Measurements from ENCODE around the gene ADRA2B.
"Not testable (repeated sequence)": the region's sequence is repeated elsewhere in the genome, so short reads cannot be mapped to it uniquely, and the experiment has no call there.

The ADRA2B gene

GRCh38 chr2:96145036-96145847 lies 28.9 kb upstream of the ADRA2B start, which contains the start of gene DUSP2:
Gene DUSP2, minus strand, starts transcription at chr2:96145440. Its CDS starts 86 bp downstream, at chr2:96145354.
- Mint-ChIP-seq H3K4me1 (ENCODE audit: low read depth) (peaks cover 70% of the 10 kb centered on the region), H3K27ac (peak within 1 kb of the TSS; percentile 97), H3K4me3 (peak within 1 kb of the TSS; percentile 93), H3K36me3 (ENCODE audit: low read depth) (peaks cover 24% of the 10 kb centered on the region), H3K9me3 (no peaks in the 10 kb centered on the region), H3K27me3 (no peaks in the 10 kb centered on the region)
- intact Hi-C loops (cut with micrococcal nuclease) = no loop called here

DNA sequence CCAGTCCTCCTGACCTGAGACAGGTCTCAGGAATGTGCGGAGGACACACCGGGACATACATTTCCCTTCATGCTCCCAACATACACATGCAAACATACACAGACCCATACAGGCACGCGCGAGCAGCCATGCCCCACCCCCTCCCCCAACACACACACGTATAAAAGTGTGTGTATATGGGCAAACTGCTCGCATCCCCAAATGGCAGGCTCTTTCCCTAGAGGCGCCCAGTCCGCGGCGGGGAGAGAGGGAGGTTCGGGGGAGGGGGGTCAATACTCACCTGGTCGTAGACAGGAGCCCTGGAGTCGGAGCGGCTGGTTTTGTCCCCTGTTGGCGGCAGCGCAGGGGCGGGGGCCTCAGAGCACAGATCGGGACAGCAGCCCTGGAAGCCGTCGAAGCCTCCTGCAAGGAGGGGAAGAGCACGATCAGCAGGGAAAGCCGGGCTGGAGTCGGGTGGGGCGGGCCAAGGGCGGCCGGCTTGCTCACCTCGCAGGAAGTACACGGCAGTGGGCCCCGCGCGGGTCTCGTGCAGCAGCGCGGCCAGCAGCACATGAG lies 28.2 kb upstream of the ADRA2B start:
- Mint-ChIP-seq H3K9me3 (no peaks in the 10 kb centered on the region), H3K36me3 (ENCODE audit: low read depth) (peaks cover 24% of the 10 kb centered on the region), H3K27me3 (no peaks in the 10 kb centered on the region), H3K4me1 (ENCODE audit: low read depth) (peaks cover 67% of the 10 kb centered on the region), H3K4me3 (peak overlapping the region; percentile 93), H3K27ac (peak overlapping the region; percentile 97)
- intact Hi-C loops (cut with micrococcal nuclease) = no loop called here

DNA sequence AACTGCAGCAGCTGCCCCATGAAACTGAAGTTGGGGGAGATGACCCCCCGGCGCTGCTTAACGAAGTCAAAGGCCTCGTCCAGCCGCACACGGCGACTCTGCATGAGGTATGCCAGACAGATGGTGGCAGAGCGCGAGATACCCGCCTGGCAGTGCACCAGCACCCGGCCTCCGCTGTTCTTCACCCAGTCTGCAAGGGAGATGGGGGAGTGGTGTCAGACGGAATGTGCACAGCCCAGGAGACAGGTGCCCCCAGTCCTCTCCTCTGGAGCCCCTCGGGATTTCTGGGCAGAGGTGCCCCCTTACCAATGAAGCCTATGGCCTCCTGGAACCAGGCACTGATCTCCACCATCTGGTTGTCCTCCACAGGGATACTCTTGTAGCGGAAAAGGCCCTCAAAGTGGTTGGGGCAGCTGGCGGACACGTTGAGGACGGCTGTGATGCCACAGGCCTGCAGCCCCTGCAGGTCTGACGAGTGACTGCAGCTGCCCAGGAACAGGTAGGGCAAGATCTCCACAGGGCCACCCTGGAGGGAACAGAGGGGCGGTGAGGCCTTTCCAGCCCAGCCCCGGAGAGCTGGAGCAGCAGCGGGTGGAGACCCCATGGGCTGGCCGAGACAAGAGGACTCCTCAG lies 27.6 kb upstream of the ADRA2B start:
- Mint-ChIP-seq H3K9me3 (no peaks in the 10 kb centered on the region), H3K4me1 (ENCODE audit: low read depth) (peaks cover 64% of the 10 kb centered on the region), H3K27ac (peak overlapping the region; percentile 97), H3K27me3 (no peaks in the 10 kb centered on the region), H3K4me3 (peak overlapping the region; percentile 93), H3K36me3 (ENCODE audit: low read depth) (peaks cover 24% of the 10 kb centered on the region)
- intact Hi-C loops (cut with micrococcal nuclease) = no loop called here

DNA sequence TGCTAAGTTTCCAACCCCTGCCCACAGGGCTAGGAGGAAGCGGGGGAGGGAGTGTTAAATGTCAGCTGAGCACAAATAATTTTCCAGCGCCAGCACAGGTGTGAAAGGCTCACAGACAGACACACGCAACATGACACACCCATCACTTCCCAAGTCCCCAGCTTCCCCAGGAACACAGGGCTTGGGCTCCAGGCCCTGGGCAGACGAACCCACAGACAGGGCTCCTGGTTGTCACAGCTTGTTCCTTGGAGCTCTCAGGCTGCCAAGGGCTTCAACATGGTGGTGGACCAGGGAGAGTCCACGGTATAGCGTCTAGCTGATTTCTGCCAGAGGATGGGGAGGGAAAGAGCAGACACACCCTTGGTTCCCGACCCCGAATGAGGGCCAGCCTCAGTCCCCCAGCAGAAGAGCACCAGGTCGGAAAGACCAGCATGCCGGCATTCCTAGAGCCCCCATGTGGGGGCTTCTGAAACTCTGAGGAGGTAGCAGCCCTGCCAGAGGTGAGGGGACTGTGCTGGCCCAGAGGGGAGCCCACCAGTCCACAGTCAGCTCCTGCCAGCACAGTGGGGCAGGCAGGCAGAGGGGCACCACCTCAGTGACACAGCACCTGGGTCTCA lies 27.0 kb upstream of the ADRA2B start:
- Mint-ChIP-seq H3K36me3 (ENCODE audit: low read depth) (peaks cover 24% of the 10 kb centered on the region), H3K27ac (peak overlapping the region; percentile 97), H3K4me1 (ENCODE audit: low read depth) (peaks cover 62% of the 10 kb centered on the region), H3K27me3 (peaks cover under 1% of the 10 kb centered on the region), H3K4me3 (peak overlapping the region; percentile 93), H3K9me3 (no peaks in the 10 kb centered on the region)
- intact Hi-C loops (cut with micrococcal nuclease) = no loop called here

GRCh38 chr2:96142217-96143113 lies 26.1 kb upstream of the ADRA2B start:
- Mint-ChIP-seq H3K36me3 (ENCODE audit: low read depth) (peaks cover 24% of the 10 kb centered on the region), H3K27me3 (peaks cover 6% of the 10 kb centered on the region), H3K9me3 (no peaks in the 10 kb centered on the region), H3K4me3 (no peak overlapping the region), H3K4me1 (ENCODE audit: low read depth) (peaks cover 57% of the 10 kb centered on the region), H3K27ac (no peak overlapping the region)
- intact Hi-C loops (cut with micrococcal nuclease) = no loop called here

DNA sequence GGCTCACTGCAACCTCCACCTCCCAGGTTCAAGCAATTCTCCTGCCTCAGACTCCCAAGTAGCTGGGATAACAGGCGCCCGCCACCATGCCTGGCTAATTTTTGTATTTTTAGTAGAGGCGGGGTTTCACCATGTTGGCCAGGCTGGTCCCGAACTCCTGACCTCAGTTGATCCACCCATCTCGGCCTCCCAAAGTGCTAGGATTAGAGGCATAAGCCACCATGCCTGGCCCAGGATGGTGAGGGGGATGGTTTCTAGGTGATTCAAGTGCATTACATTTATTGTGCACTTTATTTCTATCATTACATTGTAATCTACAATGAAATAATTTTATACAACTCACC lies 25.2 kb upstream of the ADRA2B start:
- H3K27ac Mint-ChIP-seq; H3K27me3 Mint-ChIP-seq; H3K9me3 Mint-ChIP-seq; H3K4me3 Mint-ChIP-seq; intact Hi-C loops (cut with micrococcal nuclease): not testable (repeated sequence)
- peaks cover 49% of the 10 kb centered on the region for H3K4me1 Mint-ChIP-seq (ENCODE audit: low read depth)
- peaks cover 24% of the 10 kb centered on the region for H3K36me3 Mint-ChIP-seq (ENCODE audit: low read depth)

DNA sequence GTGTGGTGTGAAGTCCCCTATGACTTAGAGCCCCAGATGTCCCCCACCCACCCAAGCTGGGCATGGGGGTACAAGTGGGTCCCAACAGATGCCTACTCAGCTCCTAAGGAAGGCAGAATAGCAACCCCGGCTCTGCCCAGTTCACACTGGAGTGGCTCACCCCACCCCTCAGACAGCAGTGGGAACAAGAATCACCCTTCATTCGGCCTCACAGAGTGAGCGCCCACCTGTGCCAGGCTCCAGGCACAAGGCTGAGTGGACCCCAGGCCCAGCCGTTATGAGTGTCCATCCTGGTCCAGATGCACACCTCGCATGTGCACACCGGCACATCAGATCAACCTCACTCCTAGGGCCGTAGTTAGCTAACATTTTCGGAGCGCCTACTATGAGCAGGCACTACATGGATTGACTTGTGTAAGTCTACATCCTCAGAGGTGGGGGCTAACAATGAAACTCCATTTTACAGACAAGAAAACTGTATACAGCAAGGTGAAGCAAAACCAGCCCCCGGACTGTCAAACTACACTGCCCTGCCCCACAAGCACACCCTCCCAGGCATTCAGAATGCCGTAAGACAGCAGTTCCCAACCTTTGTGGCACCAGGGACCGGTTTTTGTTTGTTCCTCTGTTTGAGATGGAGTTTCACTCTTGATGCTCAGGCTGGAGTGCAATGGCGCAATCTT lies 24.7 kb upstream of the ADRA2B start:
- Mint-ChIP-seq H3K36me3 (ENCODE audit: low read depth) (peaks cover 24% of the 10 kb centered on the region), H3K4me3 (no peak overlapping the region), H3K27ac (no peak overlapping the region), H3K4me1 (ENCODE audit: low read depth) (peaks cover 44% of the 10 kb centered on the region), H3K27me3 (peaks cover 6% of the 10 kb centered on the region), H3K9me3 (no peaks in the 10 kb centered on the region)
- intact Hi-C loops (cut with micrococcal nuclease) = no loop called here

GRCh38 chr2:96139181-96139758 lies 22.9 kb upstream of the ADRA2B start:
- H3K27ac Mint-ChIP-seq = no peak overlapping the region
- H3K4me1 Mint-ChIP-seq (ENCODE audit: low read depth) = peaks cover 33% of the 10 kb centered on the region
- peaks cover 17% of the 10 kb centered on the region for H3K36me3 Mint-ChIP-seq (ENCODE audit: low read depth)
- H3K27me3 Mint-ChIP-seq = peaks cover 13% of the 10 kb centered on the region
- no peak overlapping the region for H3K4me3 Mint-ChIP-seq
- no peaks in the 10 kb centered on the region for H3K9me3 Mint-ChIP-seq
- intact Hi-C loops (cut with micrococcal nuclease) = loop anchor here (1.0 to 2.0 kb wide), 2 partner anchors 35 to 128 kb away; partner anchors contain the start of gene CIAO1

GRCh38 chr2:96138179-96139145 lies 22.1 kb upstream of the ADRA2B start, which contains the start of gene ASTL:
Gene ASTL, minus strand, starts transcription at chr2:96138502. Its CDS starts 66 bp downstream, at chr2:96138436.
- Mint-ChIP-seq H3K9me3 (no peaks in the 10 kb centered on the region), H3K27ac (no peak within 1 kb of the TSS), H3K4me1 (ENCODE audit: low read depth) (peaks cover 24% of the 10 kb centered on the region), H3K4me3 (no peak within 1 kb of the TSS), H3K27me3 (peaks cover 17% of the 10 kb centered on the region), H3K36me3 (ENCODE audit: low read depth) (peaks cover 9% of the 10 kb centered on the region)
- intact Hi-C loops (cut with micrococcal nuclease) = loop anchor here (1.0 to 2.0 kb wide), 2 partner anchors 36 to 128 kb away; partner anchors contain the start of gene CIAO1

- Mint-ChIP-seq H3K4me1 (ENCODE audit: low read depth) (peaks cover 15% of the 10 kb centered on the region), H3K27ac (no peak overlapping the region), H3K9me3 (no peaks in the 10 kb centered on the region), H3K27me3 (peaks cover 17% of the 10 kb centered on the region), H3K36me3 (ENCODE audit: low read depth) (no peaks in the 10 kb centered on the region), H3K4me3 (no peak overlapping the region)
- intact Hi-C loops (cut with micrococcal nuclease) = loop anchor here (2.0 kb wide), 1 partner anchor 129 kb away; the partner anchor contains the start of gene CIAO1
Observed at GRCh38 chr2:96137321-96138178, 21.2 kb upstream of the ADRA2B start.

DNA sequence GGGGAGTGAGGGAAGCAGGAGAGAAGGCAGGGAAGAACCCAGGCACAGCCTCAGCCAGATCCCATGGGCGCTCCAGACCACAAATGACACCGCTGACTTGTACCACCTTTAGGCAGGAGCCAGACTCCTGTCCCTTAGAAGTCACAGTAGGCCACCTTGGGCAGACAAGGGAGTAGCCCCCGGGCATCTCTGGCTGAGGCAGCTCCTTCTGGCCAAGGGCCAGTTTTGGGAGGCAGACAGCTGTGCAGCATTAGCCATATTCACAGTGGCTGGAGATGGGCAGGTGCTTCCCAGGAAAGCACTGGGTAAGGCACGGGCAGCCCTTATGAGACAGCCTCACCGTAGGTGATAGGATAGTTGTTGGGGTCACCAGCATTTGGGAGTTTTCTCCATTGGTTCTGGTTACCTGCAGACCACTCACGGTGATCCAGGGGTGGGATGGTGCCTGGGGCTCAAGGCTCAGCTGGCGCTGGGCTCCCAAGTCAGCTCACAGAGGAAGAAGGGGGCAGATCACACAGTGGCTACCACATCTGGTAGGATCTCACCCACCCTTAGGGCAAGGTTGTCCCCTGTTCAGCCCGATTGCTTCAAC lies 19.9 kb upstream of the ADRA2B start:
- peak overlapping the region; percentile 28 for H3K27ac Mint-ChIP-seq
- intact Hi-C loops (cut with micrococcal nuclease) = no loop called here
- no peak overlapping the region for H3K4me3 Mint-ChIP-seq
- no peaks in the 10 kb centered on the region for H3K36me3 Mint-ChIP-seq (ENCODE audit: low read depth)
- peaks cover 21% of the 10 kb centered on the region for H3K27me3 Mint-ChIP-seq
- H3K9me3 Mint-ChIP-seq = no peaks in the 10 kb centered on the region
- H3K4me1 Mint-ChIP-seq (ENCODE audit: low read depth) = peaks cover 9% of the 10 kb centered on the region
